ENCODE results near the gene TASL.

TASL gene

DNA sequence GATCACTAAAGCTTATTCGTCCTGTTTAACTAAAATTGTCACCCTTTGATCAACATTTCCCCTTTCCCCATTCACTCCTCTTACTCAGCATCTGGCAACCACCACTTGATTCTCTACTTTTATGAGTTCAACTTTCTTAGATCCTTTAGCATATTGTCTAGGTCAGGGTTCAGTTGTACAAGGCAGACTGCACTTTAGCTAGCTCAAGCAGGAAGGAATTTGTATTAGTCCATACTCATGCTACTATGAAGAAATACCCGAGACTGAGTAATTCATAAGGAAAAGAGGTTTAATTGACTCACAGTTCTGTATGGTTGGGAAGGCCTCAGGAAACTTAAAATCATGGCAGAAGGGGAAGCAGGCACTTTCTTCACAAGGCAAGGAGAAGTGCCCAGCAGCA lies 44.3 kb downstream of the TASL start:
- H3K36me3 ChIP-seq (ENCODE audit: control insufficient read depth, insufficient read depth, low read length): no peaks in the 10 kb centered on the region
- no peak overlapping the region for H3K4me3 ChIP-seq (ENCODE audit: insufficient read depth, low read depth, low read length, poor library complexity, severe bottlenecking)
- DNase-seq: no peak
- H3K4me1 ChIP-seq (ENCODE audit: control insufficient read depth, insufficient read depth, low read length, poor library complexity, severe bottlenecking): no peaks in the 10 kb centered on the region
- H3K27ac ChIP-seq (ENCODE audit: insufficient read depth, low read length, poor library complexity, severe bottlenecking): no peak overlapping the region
- no peaks in the 10 kb centered on the region for H3K9me3 ChIP-seq (ENCODE audit: control insufficient read depth, low read length)
- no peaks in the 10 kb centered on the region for H3K27me3 ChIP-seq (replicated peaks; ENCODE audit: control insufficient read depth, insufficient read depth, low read length, poor library complexity, severe bottlenecking)

DNA sequence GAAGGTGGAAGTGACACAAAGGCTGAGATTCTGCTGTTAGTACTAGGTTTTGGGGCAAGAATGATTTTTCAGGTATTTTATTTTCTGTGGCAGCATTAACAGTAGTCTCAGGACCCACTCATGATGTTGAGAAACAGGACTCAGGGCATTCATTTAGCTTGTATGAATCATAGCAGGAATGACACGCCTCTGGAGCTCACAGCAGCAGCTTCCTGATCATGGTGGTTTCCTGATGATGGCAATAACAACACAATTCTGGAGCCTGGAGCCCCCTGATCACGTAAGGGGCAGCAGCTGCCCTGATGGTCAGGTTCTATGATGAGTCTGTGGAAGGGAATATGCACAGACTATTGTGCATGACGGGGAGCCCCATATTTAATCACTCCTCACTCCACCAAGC lies 47.0 kb downstream of the TASL start:
- no peak overlapping the region for H3K4me3 ChIP-seq (ENCODE audit: insufficient read depth, low read depth, low read length, poor library complexity, severe bottlenecking)
- no peaks in the 10 kb centered on the region for H3K4me1 ChIP-seq (ENCODE audit: control insufficient read depth, insufficient read depth, low read length, poor library complexity, severe bottlenecking)
- no peak for DNase-seq
- no peaks in the 10 kb centered on the region for H3K36me3 ChIP-seq (ENCODE audit: control insufficient read depth, insufficient read depth, low read length)
- H3K9me3 ChIP-seq (ENCODE audit: control insufficient read depth, low read length): no peaks in the 10 kb centered on the region
- H3K27ac ChIP-seq (ENCODE audit: insufficient read depth, low read length, poor library complexity, severe bottlenecking): no peak overlapping the region
- no peaks in the 10 kb centered on the region for H3K27me3 ChIP-seq (replicated peaks; ENCODE audit: control insufficient read depth, insufficient read depth, low read length, poor library complexity, severe bottlenecking)

DNA sequence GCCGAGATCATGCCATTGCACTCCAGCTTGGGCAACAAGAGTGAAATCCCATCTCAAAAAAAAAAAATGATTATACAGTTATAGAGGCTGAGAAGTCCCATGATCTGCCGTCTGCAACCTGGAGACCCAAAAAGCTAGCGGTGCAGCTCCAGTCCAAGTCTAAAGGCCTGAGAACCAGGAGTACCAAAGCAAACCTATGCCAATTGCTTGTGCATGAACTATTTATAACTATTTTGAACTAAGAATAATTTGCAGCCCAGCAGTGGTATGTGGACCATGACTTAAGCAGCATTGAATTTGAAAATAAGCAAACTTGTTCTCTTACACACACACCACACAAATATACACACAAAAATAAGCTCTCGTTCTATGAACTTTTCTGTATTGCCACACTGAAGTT lies 51.8 kb downstream of the TASL start:
- Histone ChIP-seq H3K4me1 (ENCODE audit: control insufficient read depth, insufficient read depth, low read length, poor library complexity, severe bottlenecking) (no peaks in the 10 kb centered on the region), H3K36me3 (ENCODE audit: control insufficient read depth, insufficient read depth, low read length) (no peaks in the 10 kb centered on the region), H3K27me3 (replicated peaks; ENCODE audit: control insufficient read depth, insufficient read depth, low read length, poor library complexity, severe bottlenecking) (no peaks in the 10 kb centered on the region), H3K4me3 (ENCODE audit: insufficient read depth, low read depth, low read length, poor library complexity, severe bottlenecking) (no peak overlapping the region), H3K9me3 (ENCODE audit: control insufficient read depth, low read length) (no peaks in the 10 kb centered on the region), H3K27ac (ENCODE audit: insufficient read depth, low read length, poor library complexity, severe bottlenecking) (no peak overlapping the region)
- DNase-seq: no peak

DNA sequence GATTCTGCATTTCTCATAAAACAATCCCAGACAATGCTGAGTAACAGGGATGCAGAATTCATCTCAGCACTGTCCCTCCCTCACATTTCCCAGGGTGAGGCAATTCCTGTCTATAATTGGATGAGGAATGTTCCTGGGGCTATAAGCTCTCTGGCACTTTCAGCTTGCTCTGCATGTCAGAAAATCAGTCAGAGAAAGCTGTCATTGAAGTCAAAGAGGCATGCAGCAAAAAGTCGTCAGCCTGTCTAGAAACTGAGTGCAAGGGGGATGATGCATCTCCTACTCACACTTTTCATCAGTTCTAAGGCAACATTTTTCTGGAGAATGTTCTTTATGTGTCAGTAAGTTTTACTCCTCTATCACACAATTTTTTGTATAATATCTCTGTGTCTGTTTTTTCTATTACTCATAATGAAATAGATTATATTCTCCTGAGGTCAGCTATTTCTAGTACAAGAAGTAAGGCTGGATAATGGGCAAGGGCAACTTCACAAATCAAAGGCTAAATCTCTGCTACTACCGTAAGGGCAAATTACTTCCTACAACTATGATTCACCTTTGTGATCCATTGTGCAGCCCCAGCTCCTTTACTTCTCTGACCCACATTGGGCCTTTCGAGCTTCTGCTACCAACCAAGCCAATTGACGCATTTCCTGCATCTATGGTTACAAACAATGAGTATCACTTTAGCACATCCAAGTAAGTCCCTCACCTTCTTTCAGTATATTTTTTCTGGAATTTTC lies 56.0 kb downstream of the TASL start:
- H3K4me3 ChIP-seq (ENCODE audit: insufficient read depth, low read depth, low read length, poor library complexity, severe bottlenecking): no peak overlapping the region
- no peak overlapping the region for H3K27ac ChIP-seq (ENCODE audit: insufficient read depth, low read length, poor library complexity, severe bottlenecking)
- no peaks in the 10 kb centered on the region for H3K27me3 ChIP-seq (replicated peaks; ENCODE audit: control insufficient read depth, insufficient read depth, low read length, poor library complexity, severe bottlenecking)
- no peaks in the 10 kb centered on the region for H3K36me3 ChIP-seq (ENCODE audit: control insufficient read depth, insufficient read depth, low read length)
- H3K9me3 ChIP-seq (ENCODE audit: control insufficient read depth, low read length): no peaks in the 10 kb centered on the region
- DNase-seq: no peak
- H3K4me1 ChIP-seq (ENCODE audit: control insufficient read depth, insufficient read depth, low read length, poor library complexity, severe bottlenecking): no peaks in the 10 kb centered on the region

DNA sequence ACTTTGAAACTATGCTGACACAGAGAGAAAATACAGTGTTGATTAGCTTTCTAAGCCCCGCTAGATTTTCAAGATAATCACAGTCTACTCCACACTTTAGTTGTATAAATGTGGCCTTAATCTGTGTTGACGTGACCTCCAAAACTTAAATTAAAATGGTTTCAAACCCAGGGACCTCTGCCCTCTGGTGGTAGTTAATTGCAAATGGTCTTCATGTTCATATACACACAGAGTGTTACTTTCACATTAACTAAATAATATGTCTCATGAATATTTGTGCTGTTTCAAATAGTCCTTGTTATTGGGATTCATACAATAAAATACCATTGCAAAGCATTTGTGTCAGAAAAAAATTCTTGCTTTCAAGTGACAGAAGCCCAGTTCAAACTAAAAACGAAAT lies 64.3 kb downstream of the TASL start:
- no peak overlapping the region for H3K4me3 ChIP-seq (ENCODE audit: insufficient read depth, low read depth, low read length, poor library complexity, severe bottlenecking)
- no peaks in the 10 kb centered on the region for H3K36me3 ChIP-seq (ENCODE audit: control insufficient read depth, insufficient read depth, low read length)
- H3K27me3 ChIP-seq (replicated peaks; ENCODE audit: control insufficient read depth, insufficient read depth, low read length, poor library complexity, severe bottlenecking): no peaks in the 10 kb centered on the region
- DNase-seq: no peak
- no peak overlapping the region for H3K27ac ChIP-seq (ENCODE audit: insufficient read depth, low read length, poor library complexity, severe bottlenecking)
- H3K4me1 ChIP-seq (ENCODE audit: control insufficient read depth, insufficient read depth, low read length, poor library complexity, severe bottlenecking): no peaks in the 10 kb centered on the region
- no peaks in the 10 kb centered on the region for H3K9me3 ChIP-seq (ENCODE audit: control insufficient read depth, low read length)
